Muscle of leg (tissue), 11 donors: Measurements from ENCODE around the gene HHLA2. TPM values are rescaled to one million over a fixed set of nuclear protein-coding genes. Genes with fewer than 3 reads are reported as not detected.
A peak's percentile ranks its signal among the peaks of the same experiment; 100 is the strongest.
"Not testable (repeated sequence)": the region's sequence is repeated elsewhere in the genome, so short reads cannot be mapped to it uniquely, and the experiment has no call there.

Source experiments
- DNase-seq: peaks from one replicate; pipeline ENCODE4 v3.0.0; 2013
- H3K27ac ChIP-seq: one replicate; pipeline ENCODE4 v1.5.1; 2013; ENCODE audit warnings: mild to moderate bottlenecking, low read length, control low read depth
- H3K27me3 ChIP-seq: one replicate; pipeline ENCODE4 v1.6.1; 2013; ENCODE audit warnings: low read length; ENCODE audit not compliant: control insufficient read depth, insufficient read depth
- H3K36me3 ChIP-seq: one replicate; pipeline ENCODE4 v1.6.1; 2013; ENCODE audit warnings: low read length; ENCODE audit not compliant: control insufficient read depth, insufficient read depth
- H3K4me1 ChIP-seq: one replicate; pipeline ENCODE4 v1.6.1; 2013; ENCODE audit warnings: low read length; ENCODE audit not compliant: control insufficient read depth, insufficient read depth
- H3K4me3 ChIP-seq: one replicate; pipeline ENCODE4 v1.5.1; 2013; ENCODE audit warnings: low read length, control low read depth
- H3K9me3 ChIP-seq: replicated peaks from 2 replicates; pipeline ENCODE4 v1.6.1; 2013; ENCODE audit warnings: low read depth, low read length; ENCODE audit not compliant: control insufficient read depth
- WGBS: methylation state at CpG from one replicate; pipeline ENCODE4 v1.1.5; 2013; ENCODE audit warnings: missing lambda C conversion rate; ENCODE audit not compliant: insufficient coverage; 5-methylcytosine and 5-hydroxymethylcytosine counted together
- polyA plus RNA-seq, 8 donors: library from polyadenylated mRNA; unstranded; fragments of 120-200 nt; gene quantifications; one replicate each; pipeline versions ENCODE4 v1.2.1 to v1.2.3, GENCODE V29; 2013; ENCODE audit warnings: inconsistent platforms in 1 of 8, low replicate concordance in 1 of 8; ENCODE audit not compliant: insufficient read length in 8 of 8, insufficient read depth in 1 of 8
- total RNA-seq: library from RNA; stranded (reverse); fragments of 120-200 nt; gene quantifications from one replicate; pipeline ENCODE4 v1.2.4, GENCODE V29; 2013

HHLA2 gene
- total and polyA plus RNA-seq, 9 donors, result 1.1 to 9.9 TPM; not detected in 7

DNA sequence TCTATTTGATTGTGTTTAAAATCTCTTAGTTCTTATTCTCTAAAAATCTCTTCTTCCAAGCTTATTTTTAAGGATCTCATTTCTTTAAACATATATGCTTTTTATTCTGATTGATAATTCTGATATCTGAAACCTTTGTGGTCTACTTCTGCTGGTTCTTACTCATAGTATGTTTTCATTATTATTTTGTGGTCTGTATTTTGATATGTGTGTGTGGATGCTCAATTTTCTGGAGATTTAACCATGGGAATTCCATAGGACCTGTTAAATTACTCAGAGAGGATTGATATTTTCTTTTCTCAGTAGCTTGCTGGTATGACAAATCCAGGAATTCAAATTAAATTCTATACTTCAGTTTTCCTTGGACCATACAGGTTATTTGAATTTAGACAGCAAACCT, 14.7 kb upstream of the HHLA2 start:
- no peaks in the 10 kb centered on the region for H3K4me1 ChIP-seq

DNA sequence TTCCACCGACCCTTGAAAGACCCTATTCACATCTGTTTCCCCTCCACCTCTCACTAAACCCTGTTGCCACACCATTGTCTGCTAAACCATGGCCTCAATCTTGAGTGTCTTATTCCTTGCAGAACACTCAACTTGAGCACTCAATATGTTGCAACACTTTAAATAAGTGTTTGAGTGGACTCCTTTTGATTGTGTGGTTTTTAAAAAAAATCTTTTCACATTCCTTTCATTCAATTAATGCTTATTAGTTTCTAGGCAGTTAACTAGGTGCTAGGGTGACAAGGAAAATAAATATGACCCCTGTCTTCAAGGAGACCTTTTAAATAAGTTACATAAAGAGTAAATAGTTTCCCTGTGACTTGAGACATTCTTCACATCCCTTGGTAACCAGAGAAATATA, 13.3 kb upstream of the HHLA2 start:
- Histone ChIP-seq H3K27me3 (no peaks in the 10 kb centered on the region), H3K9me3 (peaks cover 14% of the 10 kb centered on the region), H3K27ac (no peak overlapping the region), H3K4me1 (no peaks in the 10 kb centered on the region), H3K36me3 (no peaks in the 10 kb centered on the region), H3K4me3 (no peak overlapping the region)
- DNase-seq, result no peak
- WGBS, result 60% methylated on average over 1 of the region's 1 CpG

More for the DNA sequence above, 14.7 kb upstream of the HHLA2 start:
- H3K27ac ChIP-seq, result no peak overlapping the region
- no peaks in the 10 kb centered on the region for H3K27me3 ChIP-seq
- peaks cover 14% of the 10 kb centered on the region for H3K9me3 ChIP-seq
- no peaks in the 10 kb centered on the region for H3K36me3 ChIP-seq
- no peak overlapping the region for H3K4me3 ChIP-seq
- DNase-seq, result no peak

DNA sequence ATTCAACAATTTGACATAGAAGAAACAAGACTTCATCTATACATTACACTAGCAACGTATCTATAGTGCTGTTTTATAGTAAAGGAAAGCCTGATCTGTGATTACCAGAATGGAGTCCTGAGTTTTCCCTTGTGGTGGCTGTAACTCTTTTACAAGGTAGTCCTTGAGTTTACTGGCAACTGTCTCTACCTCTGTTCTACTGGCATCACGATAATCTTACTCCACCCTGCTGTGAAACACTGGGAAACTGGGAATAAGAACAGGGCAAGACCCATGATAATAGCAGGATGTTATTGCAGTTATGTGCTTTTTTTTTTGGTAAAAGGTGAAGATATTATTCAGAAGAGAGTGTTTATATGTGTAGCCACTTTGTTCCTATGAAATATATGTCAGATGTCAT, 12.4 kb upstream of the HHLA2 start:
- DNase-seq, result no peak
- no CpG with 5 or more reads among the region's 2 CpGs for WGBS

DNA sequence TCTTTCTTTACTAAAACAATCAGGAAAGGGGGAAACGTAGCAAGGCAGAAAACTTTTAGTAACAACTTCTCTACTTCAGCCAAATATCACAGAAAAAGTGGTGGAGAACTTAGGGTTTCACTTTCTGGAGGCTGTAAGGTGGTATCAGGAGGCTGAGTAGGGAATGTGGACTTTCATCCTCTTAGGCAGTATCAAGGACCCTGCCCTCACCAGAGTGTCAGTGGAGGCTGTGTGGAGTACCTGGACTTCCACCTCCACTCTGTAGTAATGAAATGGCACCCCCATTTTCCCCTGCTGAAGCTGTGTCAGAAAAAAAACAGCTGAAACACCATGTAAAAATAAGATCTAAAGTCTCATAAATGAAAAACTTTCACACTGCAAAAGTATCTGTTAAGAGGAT, 11.2 kb upstream of the HHLA2 start:
- Histone ChIP-seq H3K27ac (no peak overlapping the region), H3K27me3 (no peaks in the 10 kb centered on the region)
- no CpG with 5 or more reads among the region's 1 CpG for WGBS

More for the DNA sequence above, 12.4 kb upstream of the HHLA2 start:
- Histone ChIP-seq H3K9me3 (peaks cover 9% of the 10 kb centered on the region), H3K4me3 (no peak overlapping the region), H3K27ac (no peak overlapping the region), H3K36me3 (no peaks in the 10 kb centered on the region), H3K4me1 (no peaks in the 10 kb centered on the region), H3K27me3 (no peaks in the 10 kb centered on the region)

DNA sequence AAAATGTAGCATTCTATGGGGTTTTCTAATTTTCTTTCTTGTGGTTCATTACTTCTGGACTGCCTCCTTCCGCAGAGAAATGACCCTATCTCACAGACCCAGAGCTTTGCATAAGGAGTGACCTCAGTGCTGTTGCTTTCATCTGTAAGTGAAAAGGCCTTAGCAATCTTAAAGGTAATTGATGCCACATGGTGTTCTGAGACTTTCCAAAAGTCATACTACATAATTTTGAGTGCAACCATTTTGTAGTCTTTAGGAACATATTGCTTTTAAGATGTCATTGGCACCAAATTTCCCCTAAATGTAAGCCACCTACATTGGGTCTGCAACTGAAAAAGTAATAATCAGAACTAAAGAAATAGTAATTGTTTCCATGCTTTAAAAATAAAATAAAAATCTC, 9.2 kb upstream of the HHLA2 start:
- H3K4me3 ChIP-seq, result no peak overlapping the region
- no CpG with 5 or more reads among the region's 1 CpG for WGBS
- H3K27ac ChIP-seq, result no peak overlapping the region
- DNase-seq, result no peak
- peaks cover 2% of the 10 kb centered on the region for H3K9me3 ChIP-seq
- no peaks in the 10 kb centered on the region for H3K4me1 ChIP-seq
- no peaks in the 10 kb centered on the region for H3K36me3 ChIP-seq
- no peaks in the 10 kb centered on the region for H3K27me3 ChIP-seq

More for the DNA sequence above, 11.2 kb upstream of the HHLA2 start:
- DNase-seq, result no peak
- no peaks in the 10 kb centered on the region for H3K36me3 ChIP-seq
- H3K9me3 ChIP-seq, result no peaks in the 10 kb centered on the region
- H3K4me3 ChIP-seq, result no peak overlapping the region
- no peaks in the 10 kb centered on the region for H3K4me1 ChIP-seq

DNA sequence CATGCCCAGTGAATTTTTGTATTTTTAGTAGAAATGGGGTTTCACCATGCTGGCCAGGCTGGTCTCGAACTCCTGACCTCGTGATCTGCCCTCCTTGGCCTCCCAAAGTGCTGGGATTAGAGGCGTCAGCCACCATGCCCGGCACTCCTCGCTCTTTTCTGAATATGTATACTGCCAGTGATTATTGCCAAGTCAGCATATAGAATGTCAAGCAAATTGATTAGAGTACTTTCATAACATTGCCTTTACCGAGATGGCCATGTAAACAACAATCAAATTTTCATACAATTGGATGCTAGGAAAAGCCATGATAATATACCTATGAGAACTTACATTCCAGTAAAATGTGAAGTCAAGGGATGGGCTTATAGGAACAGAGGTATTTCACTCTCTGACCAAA, 8.2 kb upstream of the HHLA2 start:
- H3K4me1 ChIP-seq, H3K9me3 ChIP-seq, H3K27ac ChIP-seq, DNase-seq, H3K36me3 ChIP-seq, H3K27me3 ChIP-seq, H3K4me3 ChIP-seq: not testable (repeated sequence)
- WGBS, result 90% methylated on average over 3 of the region's 6 CpGs

DNA sequence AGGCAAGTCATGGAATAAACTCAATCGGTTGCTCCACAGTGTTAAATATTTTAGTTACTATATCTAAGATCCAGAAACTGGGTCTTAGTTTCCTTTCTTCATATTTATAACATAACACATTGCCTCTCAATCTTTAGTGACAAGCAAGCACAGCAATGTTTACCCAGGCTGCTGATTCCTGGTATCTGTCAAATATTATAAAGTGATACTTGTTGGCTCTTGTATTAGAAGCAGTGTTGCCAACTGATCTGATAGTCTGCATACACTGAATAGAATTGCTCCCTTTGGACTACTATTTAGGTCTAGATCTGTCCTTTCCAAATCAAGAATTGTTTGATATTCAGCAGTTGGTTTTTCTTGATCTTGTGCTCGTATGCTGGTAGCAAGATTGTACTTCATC, 7.2 kb upstream of the HHLA2 start:
- Histone ChIP-seq H3K4me3 (no peak overlapping the region), H3K27ac (no peak overlapping the region), H3K27me3 (no peaks in the 10 kb centered on the region), H3K4me1 (no peaks in the 10 kb centered on the region), H3K9me3 (peaks cover 2% of the 10 kb centered on the region), H3K36me3 (no peaks in the 10 kb centered on the region)
- no peak for DNase-seq
- no CpG with 5 or more reads among the region's 2 CpGs for WGBS

DNA sequence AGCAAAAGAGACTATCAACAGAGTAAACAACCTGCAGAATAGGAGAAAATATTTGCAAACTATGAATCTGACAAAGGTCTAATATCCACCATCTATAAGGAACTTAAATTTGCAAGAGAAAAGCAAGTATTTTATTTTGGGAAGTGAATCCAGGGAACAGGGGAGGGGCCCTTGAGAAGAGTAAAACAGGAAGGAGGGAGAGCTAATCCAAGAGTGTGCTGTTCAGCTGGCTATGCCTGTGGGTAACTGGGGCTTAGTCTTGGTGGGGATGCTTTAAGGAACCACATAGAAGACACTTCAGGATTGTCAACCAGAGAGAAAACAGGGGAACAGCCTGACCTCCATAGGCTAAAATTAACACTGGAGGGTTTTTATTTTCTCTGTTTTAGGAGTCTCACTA, 3.9 kb upstream of the HHLA2 start:
- no peaks in the 10 kb centered on the region for H3K4me1 ChIP-seq
- H3K27me3 ChIP-seq, result no peaks in the 10 kb centered on the region
- DNase-seq, result peak; percentile 33
- no peak overlapping the region for H3K27ac ChIP-seq
- no peaks in the 10 kb centered on the region for H3K36me3 ChIP-seq
- H3K9me3 ChIP-seq, result peaks cover 2% of the 10 kb centered on the region
- no peak overlapping the region for H3K4me3 ChIP-seq

DNA sequence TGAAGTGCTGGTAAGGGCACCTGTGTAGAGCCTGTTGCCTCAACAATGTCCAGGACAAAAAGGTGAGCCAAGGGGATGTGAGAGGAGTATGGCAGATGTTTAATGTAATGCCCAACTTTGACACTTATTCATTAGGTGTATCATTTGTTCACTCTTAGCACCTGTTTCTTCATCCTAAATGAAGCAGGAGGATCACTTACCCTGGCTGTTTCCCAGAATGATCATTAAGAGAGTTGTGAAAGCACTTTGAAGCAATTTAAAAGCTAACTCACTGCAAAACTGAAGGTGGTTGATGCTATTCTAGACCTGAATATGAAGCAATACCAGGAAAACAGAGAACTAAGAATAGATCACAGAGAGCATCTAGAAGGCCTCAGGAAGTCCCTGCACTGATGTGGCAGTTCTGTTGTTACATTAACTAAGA, 3.4 kb upstream of the HHLA2 start:
- Histone ChIP-seq H3K4me3 (no peak overlapping the region), H3K4me1 (no peaks in the 10 kb centered on the region), H3K27me3 (no peaks in the 10 kb centered on the region), H3K36me3 (no peaks in the 10 kb centered on the region), H3K9me3 (peaks cover 2% of the 10 kb centered on the region), H3K27ac (no peak overlapping the region)
- no peak for DNase-seq

DNA sequence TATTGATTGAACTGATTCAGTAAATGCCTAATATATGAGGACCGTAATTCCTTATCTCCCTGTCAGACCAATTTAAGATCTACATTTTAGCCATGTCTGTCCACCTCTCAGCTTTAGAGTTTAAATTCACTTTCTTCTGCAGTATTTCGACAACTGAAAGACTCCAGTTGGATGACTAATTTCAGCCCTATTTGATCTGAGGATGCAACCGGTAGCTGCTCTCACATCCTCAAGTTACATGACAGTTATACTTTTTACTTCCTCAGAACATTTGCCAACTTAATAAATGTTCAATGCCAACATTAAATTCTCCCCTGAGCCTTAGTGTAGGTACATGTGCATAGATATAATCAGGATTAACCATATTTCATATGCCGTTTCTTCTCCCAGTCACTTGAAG, 2.5 kb upstream of the HHLA2 start:
- Histone ChIP-seq H3K4me3 (no peak overlapping the region), H3K9me3 (peaks cover 2% of the 10 kb centered on the region), H3K36me3 (no peaks in the 10 kb centered on the region), H3K27ac (no peak overlapping the region), H3K4me1 (no peaks in the 10 kb centered on the region), H3K27me3 (no peaks in the 10 kb centered on the region)
- DNase-seq, result no peak
- 65% methylated on average over 3 of the region's 4 CpGs for WGBS

DNA sequence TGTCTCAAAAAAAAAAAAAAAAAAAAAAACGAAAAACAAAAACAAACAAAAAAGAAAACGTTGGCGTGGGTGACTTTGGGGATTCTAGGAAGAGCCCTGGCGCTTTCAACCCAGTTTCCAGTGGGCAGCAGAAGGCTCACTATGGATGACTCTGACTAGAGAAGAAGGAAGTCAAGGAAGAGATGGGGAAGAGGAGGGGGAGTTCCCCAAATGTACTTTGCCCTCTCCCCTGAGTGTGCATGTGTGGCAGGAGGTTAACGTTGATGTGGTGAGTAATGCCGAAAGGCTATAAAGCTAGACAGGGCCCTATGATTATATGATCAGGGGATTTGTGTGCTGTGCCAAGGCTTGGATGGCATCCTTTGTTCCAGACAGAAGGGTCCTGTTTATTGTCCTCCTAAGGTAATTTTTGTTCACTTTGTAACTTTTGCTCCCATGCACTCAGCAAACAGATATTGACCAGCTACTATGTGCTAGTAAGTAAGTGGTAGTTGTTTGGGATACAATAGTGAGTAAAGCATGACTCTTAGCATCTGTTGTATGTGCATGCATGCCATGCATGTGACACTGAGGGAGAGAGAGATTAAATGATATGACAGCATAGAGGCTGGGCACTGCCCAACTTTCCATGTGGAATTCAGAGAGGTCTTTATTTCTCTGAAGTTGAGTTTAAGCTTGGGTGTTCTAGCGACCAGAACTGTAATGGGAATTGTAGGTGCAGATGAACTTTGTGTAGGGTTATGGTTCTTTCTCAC, 750 bp upstream of the HHLA2 start:
- no peaks in the 10 kb centered on the region for H3K4me1 ChIP-seq
- WGBS, result 78% methylated on average over 4 of the region's 7 CpGs
- no peaks in the 10 kb centered on the region for H3K27me3 ChIP-seq
- DNase-seq, result no peak
- no peak overlapping the region for H3K4me3 ChIP-seq
- no peak overlapping the region for H3K27ac ChIP-seq
- H3K36me3 ChIP-seq, result no peaks in the 10 kb centered on the region
- H3K9me3 ChIP-seq, result peaks cover 2% of the 10 kb centered on the region
